WTC11 (cell line): ENCODE data around the gene LILRB1. TPM values are rescaled to one million over a fixed set of nuclear protein-coding genes. Genes with fewer than 3 reads are reported as not detected.

ENCODE experiments used
- ATAC-seq: fragments of 200-7000 bp; cut with Tn5 transposase; 2 replicates; pipeline ENCODE4 v1.10.0; 2021; ENCODE audit warnings: mild to moderate bottlenecking, moderate library complexity
- CTCF ChIA-PET: fragments of 300-600 bp; sonication (Branson Sonifier 250); formaldehyde crosslinking; loops from one replicate; lab custom pipeline; 2021; ENCODE audit warnings: antibody characterized with exemption; lab: Charles Lee
- POLR2A ChIA-PET: fragments of 350-600 bp; sonication (Branson Sonifier 250); formaldehyde crosslinking; loops from one replicate; lab custom pipeline; 2021; ENCODE audit warnings: antibody characterized with exemption; lab: Charles Lee
- DNase-seq: peaks from one replicate; pipeline ENCODE4 v3.0.0; 2021; ENCODE audit warnings: low spot score
- H3K27ac Mint-ChIP-seq: 2 replicates; pipeline ENCODE4 v1.8.0; 2021; ENCODE audit warnings: mixed read lengths
- H3K27me3 Mint-ChIP-seq: 2 replicates; pipeline ENCODE4 v1.8.0; 2021; ENCODE audit warnings: low read depth, mild to moderate bottlenecking, moderate library complexity, mixed read lengths
- H3K36me3 Mint-ChIP-seq: 2 replicates; pipeline ENCODE4 v1.8.0; 2021; ENCODE audit warnings: mixed read lengths
- H3K4me1 Mint-ChIP-seq: 2 replicates; pipeline ENCODE4 v1.8.0; 2022; ENCODE audit warnings: mixed read lengths
- H3K4me3 Mint-ChIP-seq: 2 replicates; pipeline ENCODE4 v1.8.0; 2021; ENCODE audit warnings: mild to moderate bottlenecking, moderate library complexity, mixed read lengths
- H3K9me3 Mint-ChIP-seq: 2 replicates; pipeline ENCODE4 v1.8.0; 2021; ENCODE audit warnings: mixed read lengths
- ATF2 ChIP-seq: sonication (generic); formaldehyde crosslinking; IDR thresholded peaks from 2 replicates; pipeline ENCODE4 v1.8.1; 2022; ENCODE audit warnings: low read depth, missing genetic modification reagents, borderline replicate concordance
- CBFB ChIP-seq: sonication (generic); formaldehyde crosslinking; IDR thresholded peaks from 2 replicates; pipeline ENCODE4 v1.8.1; 2022; ENCODE audit warnings: mild to moderate bottlenecking, low read depth, missing genetic modification reagents
- E2F1 ChIP-seq: sonication (generic); formaldehyde crosslinking; IDR thresholded peaks from 2 replicates; pipeline ENCODE4 v1.8.0; 2022; ENCODE audit warnings: mild to moderate bottlenecking, missing genetic modification reagents
- ELF4 ChIP-seq: sonication (generic); formaldehyde crosslinking; IDR thresholded peaks from 2 replicates; pipeline ENCODE4 v1.8.1; 2022; ENCODE audit warnings: low read depth, mild to moderate bottlenecking, moderate library complexity, missing genetic modification reagents
- EMX1 ChIP-seq: fragments of 250-450 bp; sonication (Bioruptor Pico); IDR thresholded peaks from 2 replicates; pipeline ENCODE4 v1.8.0; 2021; ENCODE audit warnings: mild to moderate bottlenecking
- ESRRA ChIP-seq: sonication (generic); formaldehyde crosslinking; IDR thresholded peaks from 2 replicates; pipeline ENCODE4 v1.8.1; 2022; ENCODE audit warnings: mild to moderate bottlenecking, missing genetic modification reagents, borderline replicate concordance
- FOXJ3 ChIP-seq: sonication (generic); formaldehyde crosslinking; IDR thresholded peaks from 2 replicates; pipeline ENCODE4 v1.9.0; 2021; ENCODE audit warnings: missing genetic modification reagents, mild to moderate bottlenecking, borderline replicate concordance
- GRHL2 ChIP-seq: fragments of 250-450 bp; sonication (Bioruptor Pico); IDR thresholded peaks from 2 replicates; pipeline ENCODE4 v1.8.0; 2022; ENCODE audit warnings: mild to moderate bottlenecking, moderate library complexity; ENCODE audit not compliant: insufficient replicate concordance, severe bottlenecking
- HMGA2 ChIP-seq: fragments of 250-450 bp; sonication (Bioruptor Pico); IDR thresholded peaks from 2 replicates; pipeline ENCODE4 v1.4.0; 2021; ENCODE audit warnings: mild to moderate bottlenecking, moderate library complexity
- JUN ChIP-seq: sonication (generic); formaldehyde crosslinking; IDR thresholded peaks from 2 replicates; pipeline ENCODE4 v1.8.0; 2023; ENCODE audit warnings: mild to moderate bottlenecking, missing genetic modification reagents
- MXD4 ChIP-seq: fragments of 250-450 bp; sonication (Bioruptor Pico); IDR thresholded peaks from 2 replicates; pipeline ENCODE4 v1.8.0; 2021; ENCODE audit warnings: mild to moderate bottlenecking, moderate library complexity, borderline replicate concordance
- MYBL2 ChIP-seq: sonication (generic); formaldehyde crosslinking; IDR thresholded peaks from 2 replicates; pipeline ENCODE4 v1.8.1; 2023; ENCODE audit warnings: mild to moderate bottlenecking, moderate library complexity, missing genetic modification reagents
- NFE2L1 ChIP-seq: sonication (generic); formaldehyde crosslinking; IDR thresholded peaks from 2 replicates; pipeline ENCODE4 v1.8.1; 2023; ENCODE audit warnings: missing genetic modification reagents
- OVOL2 ChIP-seq: fragments of 250-450 bp; sonication (Bioruptor Pico); IDR thresholded peaks from 2 replicates; pipeline ENCODE4 v1.9.0; 2021; ENCODE audit warnings: mild to moderate bottlenecking, borderline replicate concordance
- PRRX2 ChIP-seq: fragments of 250-450 bp; sonication (Bioruptor Pico); IDR thresholded peaks from 2 replicates; pipeline ENCODE4 v1.8.0; 2021; ENCODE audit warnings: mild to moderate bottlenecking
- SMAD4 ChIP-seq: sonication (generic); formaldehyde crosslinking; IDR thresholded peaks from 2 replicates; pipeline ENCODE4 v1.8.0; 2022; ENCODE audit warnings: mild to moderate bottlenecking, missing genetic modification reagents
- STAT6 ChIP-seq: sonication (generic); formaldehyde crosslinking; conservative IDR thresholded peaks from 2 replicates; pipeline ENCODE4 v1.8.1; 2023; ENCODE audit warnings: mild to moderate bottlenecking, low read depth, missing genetic modification reagents, moderate library complexity
- TCF7 ChIP-seq: sonication (generic); formaldehyde crosslinking; IDR thresholded peaks from 2 replicates; pipeline ENCODE4 v1.8.0; 2022; ENCODE audit warnings: mild to moderate bottlenecking, low read depth, missing genetic modification reagents, moderate library complexity
- USF2 ChIP-seq: sonication (generic); formaldehyde crosslinking; IDR thresholded peaks from 2 replicates; pipeline ENCODE4 v1.8.1; 2023; ENCODE audit warnings: mild to moderate bottlenecking, missing genetic modification reagents, moderate library complexity
- ZNF232 ChIP-seq: sonication (generic); formaldehyde crosslinking; IDR thresholded peaks from 2 replicates; pipeline ENCODE4 v1.8.0; 2022; ENCODE audit warnings: mild to moderate bottlenecking, missing genetic modification reagents
- ZNF512 ChIP-seq: sonication (generic); formaldehyde crosslinking; IDR thresholded peaks from 2 replicates; pipeline ENCODE4 v1.8.1; 2022; ENCODE audit warnings: missing genetic modification reagents, borderline replicate concordance
- ZNF671 ChIP-seq: fragments of 250-450 bp; sonication (Bioruptor Pico); IDR thresholded peaks from 2 replicates; pipeline ENCODE4 v1.8.0; 2021; ENCODE audit warnings: mild to moderate bottlenecking
- ZSCAN18 ChIP-seq: fragments of 250-450 bp; sonication (Bioruptor Pico); IDR thresholded peaks from 2 replicates; pipeline ENCODE4 v2.1.2; 2022; ENCODE audit warnings: mild to moderate bottlenecking, moderate library complexity
- total RNA-seq: library from RNA; stranded (reverse); gene quantifications from 3 replicates; pipeline ENCODE4 v1.2.3, GENCODE V29; 2021

The LILRB1 gene
- total RNA-seq, 1 experiment from 2014 or later: not detected

GRCh38 chr19:54606230-54606629, 24.1 kb upstream of the LILRB1 start:
- DNase-seq (no peak), ATAC-seq (no peak)
- no peak overlapping the region for H3K4me3 Mint-ChIP-seq
- peaks cover 93% of the 10 kb centered on the region for H3K9me3 Mint-ChIP-seq
- no peak overlapping the region for H3K27ac Mint-ChIP-seq
- TF ChIP-seq ESRRA: no peak
- no peak for TF ChIP-seq ZNF512 (CRISPR knock-in tag)
- no peak for TF ChIP-seq HMGA2 (CRISPR knock-in tag)
- TF ChIP-seq USF2: no peak
- no peak for TF ChIP-seq MYBL2 (CRISPR knock-in tag)
- TF ChIP-seq SMAD4 (CRISPR knock-in tag): no peak
- no peak for TF ChIP-seq E2F1
- TF ChIP-seq PRRX2 (CRISPR knock-in tag): no peak
- TF ChIP-seq ELF4 (CRISPR knock-in tag): no peak
- no peak for TF ChIP-seq ZSCAN18 (CRISPR knock-in tag)
- no peak for TF ChIP-seq GRHL2 (CRISPR knock-in tag)
- no peak for TF ChIP-seq ZNF671 (CRISPR knock-in tag)
- ChIA-PET CTCF (no interaction called here), POLR2A (no interaction called here)
- no peaks in the 10 kb centered on the region for H3K4me1 Mint-ChIP-seq
- H3K27me3 Mint-ChIP-seq: peaks cover 10% of the 10 kb centered on the region
- H3K36me3 Mint-ChIP-seq: peaks cover 57% of the 10 kb centered on the region

- Mint-ChIP-seq H3K36me3 (peaks cover 56% of the 10 kb centered on the region), H3K27me3 (peaks cover 6% of the 10 kb centered on the region), H3K27ac (no peak overlapping the region), H3K4me1 (no peaks in the 10 kb centered on the region), H3K9me3 (peaks cover 93% of the 10 kb centered on the region), H3K4me3 (no peak overlapping the region)
- ATAC-seq (no peak), DNase-seq (no peak)
- ChIA-PET CTCF (no interaction called here), POLR2A (no interaction called here)
- TF ChIP-seq ZNF232 (CRISPR knock-in tag): no peak
- no peak for TF ChIP-seq FOXJ3
- no peak for TF ChIP-seq JUN (CRISPR knock-in tag)
- no peak for TF ChIP-seq MXD4
- TF ChIP-seq TCF7: no peak
These were observed 23.1 kb upstream of the LILRB1 start for GRCh38 chr19:54606891-54607784.

GRCh38 chr19:54607785-54608150, 22.5 kb upstream of the LILRB1 start:
- ATAC-seq: no peak
- DNase-seq: no peak
- Mint-ChIP-seq H3K27me3 (peaks cover 6% of the 10 kb centered on the region), H3K36me3 (peaks cover 58% of the 10 kb centered on the region), H3K9me3 (peaks cover 92% of the 10 kb centered on the region), H3K4me3 (no peak overlapping the region), H3K27ac (no peak overlapping the region), H3K4me1 (no peaks in the 10 kb centered on the region)
- CTCF ChIA-PET: no interaction called here
- POLR2A ChIA-PET: no interaction called here
- TF ChIP-seq EMX1 (no peak), NFE2L1 (CRISPR knock-in tag) (no peak), OVOL2 (CRISPR knock-in tag) (no peak), ATF2 (CRISPR knock-in tag) (no peak), E2F1 (no peak), CBFB (CRISPR knock-in tag) (no peak), STAT6 (CRISPR knock-in tag) (no peak)
